IMR-90 (cell line): ENCODE results near the gene GNAI2. TPM values are rescaled to one million over a fixed set of nuclear protein-coding genes. Genes with fewer than 3 reads are reported as not detected.

ENCODE experiments used
- ATAC-seq: fragments of 200-7000 bp; cut with Tn5 transposase; 2 replicates; pipeline ENCODE4 v1.9.1; 2020; ENCODE audit warnings: low read depth, mild to moderate bottlenecking, moderate library complexity
- BruUV-seq: library from RNA; stranded (reverse); fragments of 400-500 nt; replicated peaks from 2 replicates; lab custom pipeline; 2021; lab: Mats Ljungman, UMichigan
- CTCF ChIA-PET: fragments of 300-600 bp; formaldehyde crosslinking; extraction: SDS; loops from one replicate; lab custom pipeline; 2021; ENCODE audit warnings: antibody characterized with exemption; lab: Yijun Ruan, JAX
- POLR2A ChIA-PET: fragments of 300-600 bp; sonication (Branson Sonifier 250); formaldehyde crosslinking; loops from one replicate; lab custom pipeline; 2022; ENCODE audit warnings: antibody characterized with exemption; ENCODE audit not compliant: unreplicated experiment; lab: Charles Lee
- DNase-seq: peaks from one replicate; pipeline ENCODE4 v3.0.0; 2013
- H2AFZ ChIP-seq: replicated peaks from 2 replicates; pipeline ENCODE3; 2013; ENCODE audit warnings: low read length, mild to moderate bottlenecking; ENCODE audit not compliant: poor library complexity
- H2AK5ac ChIP-seq: 2 replicates; pipeline ENCODE4 v1.6.1; 2013; ENCODE audit warnings: low read depth, low read length, inconsistent platforms
- H2AK9ac ChIP-seq: replicated peaks from 2 replicates; pipeline ENCODE3; 2013; ENCODE audit warnings: mild to moderate bottlenecking, low read depth, low read length, moderate library complexity; ENCODE audit not compliant: poor library complexity
- H2BK120ac ChIP-seq: 2 replicates; pipeline ENCODE4 v1.6.1; 2013; ENCODE audit warnings: low read depth, low read length, inconsistent platforms
- H2BK15ac ChIP-seq: 3 replicates; pipeline ENCODE4 v1.6.1; 2013; ENCODE audit warnings: low read depth, low read length, inconsistent platforms
- H2BK20ac ChIP-seq: 2 replicates; pipeline ENCODE4 v1.6.1; 2013; ENCODE audit warnings: low read depth, mild to moderate bottlenecking, inconsistent platforms, low read length, moderate library complexity
- H2BK5ac ChIP-seq: 2 replicates; pipeline ENCODE4 v1.6.1; 2013; ENCODE audit warnings: mild to moderate bottlenecking, low read depth, low read length, inconsistent platforms; ENCODE audit not compliant: poor library complexity, severe bottlenecking
- H3K14ac ChIP-seq: replicated peaks from 2 replicates; pipeline ENCODE4 v1.6.1; 2013; ENCODE audit warnings: low read depth, low read length, inconsistent platforms
- H3K18ac ChIP-seq: 2 replicates; pipeline ENCODE4 v1.6.1; 2013; ENCODE audit warnings: low read depth, low read length, control low read depth
- H3K23ac ChIP-seq: 2 replicates; pipeline ENCODE4 v1.6.1; 2013; ENCODE audit warnings: low read depth, low read length, inconsistent platforms
- H3K27ac ChIP-seq: 2 replicates; pipeline ENCODE4 v1.5.1; 2013; ENCODE audit warnings: mild to moderate bottlenecking, control low read depth, low read length; ENCODE audit not compliant: insufficient read depth
- H3K27me3 ChIP-seq: 2 replicates; pipeline ENCODE4 v1.6.1; 2013; ENCODE audit warnings: low read length; ENCODE audit not compliant: control insufficient read depth, insufficient read depth
- H3K36me3 ChIP-seq: 2 replicates; pipeline ENCODE4 v1.6.1; 2013; ENCODE audit warnings: low read length, mixed read lengths; ENCODE audit not compliant: control insufficient read depth, insufficient read depth
- H3K4ac ChIP-seq: 2 replicates; pipeline ENCODE4 v1.6.1; 2013; ENCODE audit warnings: low read depth, low read length, inconsistent platforms
- H3K4me1 ChIP-seq: 2 replicates; pipeline ENCODE4 v1.6.1; 2013; ENCODE audit warnings: low read length, mixed read lengths; ENCODE audit not compliant: control insufficient read depth, insufficient read depth
- H3K4me2 ChIP-seq: 2 replicates; pipeline ENCODE4 v1.6.1; 2013; ENCODE audit warnings: low read depth, mild to moderate bottlenecking, control low read depth, low read length, moderate library complexity
- H3K4me3 ChIP-seq: 2 replicates; pipeline ENCODE4 v1.5.1; 2013; ENCODE audit warnings: low read depth, mild to moderate bottlenecking, control low read depth, low read length, moderate library complexity; ENCODE audit not compliant: insufficient read depth
- H3K56ac ChIP-seq: 2 replicates; pipeline ENCODE4 v1.6.1; 2013; ENCODE audit warnings: low read length, inconsistent platforms; ENCODE audit not compliant: insufficient read depth; ENCODE audit errors: extremely low read depth
- H3K79me1 ChIP-seq, 2 experiments: 2 replicates each; pipeline ENCODE4 v1.6.1; 2013; ENCODE audit warnings: low read length in 2 of 2, inconsistent platforms in 1 of 2, low read depth in 1 of 2
- H3K9ac ChIP-seq: 2 replicates; pipeline ENCODE4 v1.6.1; 2013; ENCODE audit warnings: low read depth, low read length, control low read depth
- H3K9me1 ChIP-seq: 2 replicates; pipeline ENCODE4 v1.6.1; 2013; ENCODE audit warnings: low read length, inconsistent platforms; ENCODE audit not compliant: insufficient read depth
- H3K9me3 ChIP-seq: 2 replicates; pipeline ENCODE4 v1.6.1; 2013; ENCODE audit warnings: low read length; ENCODE audit not compliant: control insufficient read depth, insufficient read depth
- H4K20me1 ChIP-seq: 2 replicates; pipeline ENCODE4 v1.6.1; 2013; ENCODE audit warnings: low read length, inconsistent platforms; ENCODE audit not compliant: insufficient read depth
- H4K5ac ChIP-seq: 2 replicates; pipeline ENCODE4 v1.6.1; 2013; ENCODE audit warnings: mild to moderate bottlenecking, low read depth, low read length, control low read depth
- H4K8ac ChIP-seq, 2 experiments: 2 replicates each; pipeline ENCODE4 v1.6.1; 2013; ENCODE audit warnings: low read depth in 2 of 2, low read length in 2 of 2, control low read depth in 1 of 2, inconsistent platforms in 1 of 2
- H4K91ac ChIP-seq: 2 replicates; pipeline ENCODE4 v1.6.1; 2013; ENCODE audit warnings: low read depth, low read length, inconsistent platforms; ENCODE audit not compliant: insufficient read depth
- CHD1 ChIP-seq: IDR thresholded peaks from 2 replicates; pipeline ENCODE4 v1.6.1; 2012; ENCODE audit warnings: low read depth, low read length, improper control_type of control experiment
- MAFK ChIP-seq: IDR thresholded peaks from 2 replicates; pipeline ENCODE4 v1.6.1; 2012; ENCODE audit warnings: low read depth, low read length, improper control_type of control experiment
- MAZ ChIP-seq: IDR thresholded peaks from 2 replicates; pipeline ENCODE4 v1.6.1; 2012; ENCODE audit warnings: low read depth, mild to moderate bottlenecking, low read length, improper control_type of control experiment, moderate library complexity, borderline replicate concordance
- NFE2L2 ChIP-seq: fragments of 150-350 bp; IDR thresholded peaks from 2 replicates; pipeline ENCODE4 v1.6.1; 2016; ENCODE audit warnings: low read depth, mild to moderate bottlenecking, low read length
- RAD21 ChIP-seq: IDR thresholded peaks from 2 replicates; pipeline ENCODE4 v1.6.1; 2012; ENCODE audit warnings: low read length, improper control_type of control experiment
- SMC3 ChIP-seq: fragments of 150-350 bp; IDR thresholded peaks from 2 replicates; pipeline ENCODE4 v1.6.1; 2016; ENCODE audit warnings: low read depth, mild to moderate bottlenecking, antibody characterized with exemption, low read length, moderate library complexity
- WGBS, 2 experiments: methylation state at CpG; one replicate each; pipeline versions ENCODE4 v1.1.5 to v1.1.7; 2013; ENCODE audit warnings: missing lambda C conversion rate in 2 of 2; ENCODE audit not compliant: insufficient read length in 1 of 2; ENCODE audit errors: extremely low coverage in 2 of 2; 5-methylcytosine and 5-hydroxymethylcytosine counted together
- dilution Hi-C: fragments of 300-500 bp; cut with HindIII; formaldehyde crosslinking; loops from one replicate; pipeline ENCODE4 v1.14.3; 2018; ENCODE audit warnings: low sequenced_read_pairs; ENCODE audit not compliant: unreplicated experiment
- in situ Hi-C: fragments of 300-500 bp; cut with MboI; formaldehyde crosslinking; loops from 3 replicates; pipeline ENCODE4 v1.14.3; 2019; ENCODE audit warnings: low sequenced_read_pairs, inconsistent platforms, mixed read lengths
- intact Hi-C: fragments of 100-400 bp; cut with micrococcal nuclease; formaldehyde crosslinking; loops from 2 replicates; pipeline ENCODE4 v1.10.0; 2022
- polyA plus RNA-seq, 3 experiments: library from polyadenylated mRNA; depleted of rRNA; stranded (reverse); fragments of >200 nt; gene quantifications; 2 replicates each; pipeline ENCODE4 v1.2.3, GENCODE V29; 2012; ENCODE audit warnings: low replicate concordance in 1 of 3
- total RNA-seq: library from RNA; depleted of rRNA; stranded (reverse); fragments of >200 nt; gene quantifications from 2 replicates; pipeline ENCODE4 v1.2.3, GENCODE V29; 2012
- TF ChIP-seq, protein P1 (sequence below): fragments of 150-350 bp; IDR thresholded peaks from 2 replicates; pipeline ENCODE4 v1.6.1; 2016; ENCODE audit warnings: low read depth, mild to moderate bottlenecking, low read length, moderate library complexity, borderline replicate concordance
- TF ChIP-seq, protein P2 (sequence below): conservative IDR thresholded peaks from 2 replicates; pipeline ENCODE4 v1.5.1; 2012; ENCODE audit warnings: mild to moderate bottlenecking, low read depth, low read length, improper control_type of control experiment

The GNAI2 gene
- total and polyA plus RNA-seq, 2 of the 4 experiments (the other 2 are of a cell fraction) = 867 to 1,079 TPM

DNA sequence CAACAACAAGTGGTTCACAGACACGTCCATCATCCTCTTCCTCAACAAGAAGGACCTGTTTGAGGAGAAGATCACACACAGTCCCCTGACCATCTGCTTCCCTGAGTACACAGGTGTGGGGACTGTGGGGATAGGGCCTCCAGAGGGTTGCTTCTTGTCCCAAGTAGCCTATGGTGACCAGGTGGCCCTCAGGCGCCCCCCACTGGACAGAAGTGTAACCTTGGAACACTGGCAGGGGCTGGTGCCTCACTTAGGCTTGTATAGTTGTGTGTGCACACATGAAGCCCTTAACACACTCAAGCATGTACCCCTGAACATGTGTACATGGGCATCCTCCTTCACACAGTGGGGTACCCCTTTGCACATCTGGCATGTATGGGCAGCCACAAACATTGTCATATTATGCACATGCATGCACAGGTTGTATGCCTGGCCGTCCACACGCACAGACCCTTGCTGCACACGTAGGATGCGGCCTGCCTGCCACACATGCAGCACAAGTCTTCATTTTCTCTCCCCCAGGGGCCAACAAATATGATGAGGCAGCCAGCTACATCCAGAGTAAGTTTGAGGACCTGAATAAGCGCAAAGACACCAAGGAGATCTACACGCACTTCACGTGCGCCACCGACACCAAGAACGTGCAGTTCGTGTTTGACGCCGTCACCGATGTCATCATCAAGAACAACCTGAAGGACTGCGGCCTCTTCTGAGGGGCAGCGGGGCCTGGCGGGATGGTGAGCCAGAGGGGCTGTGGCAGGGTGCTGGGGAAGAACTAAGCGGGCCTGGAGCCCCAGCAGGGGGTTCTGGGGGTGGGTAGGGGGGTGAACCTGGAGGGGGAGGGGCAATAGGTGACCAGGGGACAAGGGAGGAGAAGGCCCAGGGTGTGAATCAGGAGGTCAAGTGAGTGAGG lies 21.2 kb downstream of the GNAI2 start:
- H3K4me1 ChIP-seq = peaks cover 19% of the 10 kb centered on the region
- no peak overlapping the region for H3K14ac ChIP-seq
- no peak overlapping the region for H3K18ac ChIP-seq
- no peaks in the 10 kb centered on the region for H3K27me3 ChIP-seq
- H2BK5ac ChIP-seq = no peak overlapping the region
- H3K9me3 ChIP-seq = no peaks in the 10 kb centered on the region
- no peak overlapping the region for H4K5ac ChIP-seq
- H3K79me1 ChIP-seq = peaks cover 24 to 73% of the 10 kb centered on the region in 2 experiments
- no peak overlapping the region for H3K56ac ChIP-seq
- TF ChIP-seq RAD21 = peak; percentile 57
- TF ChIP-seq MAZ = no peak
- TF ChIP-seq MAFK = no peak
- no peak for TF ChIP-seq CHD1
- TF ChIP-seq SMC3 = peak; percentile 55; the same call in 1 of the 2 replicates
- TF ChIP-seq, protein P1, sequence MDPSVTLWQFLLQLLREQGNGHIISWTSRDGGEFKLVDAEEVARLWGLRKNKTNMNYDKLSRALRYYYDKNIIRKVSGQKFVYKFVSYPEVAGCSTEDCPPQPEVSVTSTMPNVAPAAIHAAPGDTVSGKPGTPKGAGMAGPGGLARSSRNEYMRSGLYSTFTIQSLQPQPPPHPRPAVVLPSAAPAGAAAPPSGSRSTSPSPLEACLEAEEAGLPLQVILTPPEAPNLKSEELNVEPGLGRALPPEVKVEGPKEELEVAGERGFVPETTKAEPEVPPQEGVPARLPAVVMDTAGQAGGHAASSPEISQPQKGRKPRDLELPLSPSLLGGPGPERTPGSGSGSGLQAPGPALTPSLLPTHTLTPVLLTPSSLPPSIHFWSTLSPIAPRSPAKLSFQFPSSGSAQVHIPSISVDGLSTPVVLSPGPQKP = no peak
- TF ChIP-seq, protein P2, sequence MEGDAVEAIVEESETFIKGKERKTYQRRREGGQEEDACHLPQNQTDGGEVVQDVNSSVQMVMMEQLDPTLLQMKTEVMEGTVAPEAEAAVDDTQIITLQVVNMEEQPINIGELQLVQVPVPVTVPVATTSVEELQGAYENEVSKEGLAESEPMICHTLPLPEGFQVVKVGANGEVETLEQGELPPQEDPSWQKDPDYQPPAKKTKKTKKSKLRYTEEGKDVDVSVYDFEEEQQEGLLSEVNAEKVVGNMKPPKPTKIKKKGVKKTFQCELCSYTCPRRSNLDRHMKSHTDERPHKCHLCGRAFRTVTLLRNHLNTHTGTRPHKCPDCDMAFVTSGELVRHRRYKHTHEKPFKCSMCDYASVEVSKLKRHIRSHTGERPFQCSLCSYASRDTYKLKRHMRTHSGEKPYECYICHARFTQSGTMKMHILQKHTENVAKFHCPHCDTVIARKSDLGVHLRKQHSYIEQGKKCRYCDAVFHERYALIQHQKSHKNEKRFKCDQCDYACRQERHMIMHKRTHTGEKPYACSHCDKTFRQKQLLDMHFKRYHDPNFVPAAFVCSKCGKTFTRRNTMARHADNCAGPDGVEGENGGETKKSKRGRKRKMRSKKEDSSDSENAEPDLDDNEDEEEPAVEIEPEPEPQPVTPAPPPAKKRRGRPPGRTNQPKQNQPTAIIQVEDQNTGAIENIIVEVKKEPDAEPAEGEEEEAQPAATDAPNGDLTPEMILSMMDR = peak; percentile 56
- TF ChIP-seq NFE2L2 = no peak
- 0 out of 2 replicates have a peak, but pooled peaks cover 2% of the 10 kb centered on the region for H3K9me1 ChIP-seq
- ChIA-PET POLR2A (no interaction called here), CTCF (interaction anchor here (0.6 to 2.1 kb wide), 4 partner anchors 8 to 30 kb away, joined by 4 to 6 read pairs (median 5); no protein-coding TSS in a partner anchor)
- in situ Hi-C loops (no loop called here), dilution Hi-C loops (no loop called here), intact Hi-C loops (no loop called here)
- H3K4me3 ChIP-seq = no peak overlapping the region
- no peak overlapping the region for H3K27ac ChIP-seq
- peaks cover 39% of the 10 kb centered on the region for H4K20me1 ChIP-seq
- H2AK5ac ChIP-seq = no peak overlapping the region
- no peak overlapping the region for H2BK15ac ChIP-seq
- H2AFZ ChIP-seq = peak overlapping the region; percentile 34
- BruUV-seq = no TSS peak
- no peak overlapping the region for H3K4me2 ChIP-seq
- H3K23ac ChIP-seq = no peak overlapping the region
- no peak overlapping the region for H2AK9ac ChIP-seq
- no peak for DNase-seq
- peaks cover 51% of the 10 kb centered on the region for H3K36me3 ChIP-seq
- H4K91ac ChIP-seq = no peak overlapping the region
- H4K8ac ChIP-seq = no peak overlapping the region
- H3K4ac ChIP-seq = no peak overlapping the region
- H2BK120ac ChIP-seq = no peak overlapping the region
- no peak overlapping the region for H2BK20ac ChIP-seq
- no peak overlapping the region for H3K9ac ChIP-seq
- WGBS, 2 experiments = 95% methylated on average over 12 of the region's 20 CpGs; no CpG with 5 or more reads in 1 of the 2 experiments
- ATAC-seq = no peak
